Measurements from ENCODE around the gene GMCL1. TPM values are rescaled to one million over a fixed set of nuclear protein-coding genes. Genes with fewer than 3 reads are reported as not detected.
A peak's percentile ranks its signal among the peaks of the same experiment; 100 is the strongest.
"Not testable (repeated sequence)": the region's sequence is repeated elsewhere in the genome, so short reads cannot be mapped to it uniquely, and the experiment has no call there.

The GMCL1 gene
- total RNA-seq, 1 experiment from 2014 or later: 25.8 TPM

GRCh38 chr2:69847068-69847828 is 17.8 kb downstream of the GMCL1 start:
- DNase-seq (ENCODE audit: low spot score): no peak

DNA sequence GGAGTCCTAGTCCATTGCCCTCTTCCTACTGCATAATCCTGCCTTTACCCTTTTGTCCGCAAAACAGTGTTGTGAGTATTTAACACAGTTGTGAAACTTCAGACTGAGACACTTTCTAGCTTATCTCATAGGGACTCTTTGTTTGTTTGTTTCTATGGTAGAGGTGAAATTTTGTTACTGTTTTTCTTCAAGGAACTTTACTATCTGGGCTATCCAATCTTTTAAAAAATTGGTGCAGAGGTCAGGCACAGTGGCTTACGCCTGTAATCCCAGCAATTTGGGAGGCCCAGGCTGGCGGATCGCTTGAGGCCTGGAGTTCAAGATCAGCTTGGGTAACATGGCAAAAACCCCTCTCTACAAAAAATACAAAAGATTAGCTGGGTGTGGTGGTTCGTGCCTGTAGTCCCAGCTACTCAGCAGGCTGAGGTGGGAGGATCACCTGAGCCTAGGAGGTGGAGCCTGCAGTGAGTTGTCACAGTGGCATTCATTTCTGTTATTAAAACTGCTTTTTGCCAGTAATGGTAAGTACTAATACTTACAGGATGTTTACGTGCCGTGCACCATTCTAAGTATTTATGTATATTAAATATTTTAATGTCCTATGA is 18.8 kb downstream of the GMCL1 start:
- DNase-seq (ENCODE audit: low spot score): no peak

DNA sequence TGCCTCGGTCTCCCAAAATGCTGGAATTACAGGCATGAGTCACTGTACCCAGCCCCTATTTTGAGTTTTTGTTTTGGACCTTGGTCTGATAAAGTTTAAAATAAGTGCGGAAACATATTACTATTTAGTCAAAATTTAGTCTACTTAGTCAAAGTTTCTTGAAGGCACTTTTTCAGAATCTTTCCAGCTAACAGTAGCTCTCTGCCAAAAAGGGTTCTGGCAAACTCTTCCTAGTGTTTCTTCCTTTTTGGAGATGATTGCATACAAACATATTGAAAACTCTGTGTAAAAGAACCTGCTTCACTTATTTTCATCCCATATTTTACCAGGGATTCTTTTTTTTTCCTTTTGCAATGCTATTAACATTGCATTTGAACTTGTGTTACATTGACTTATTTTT is 28.8 kb downstream of the GMCL1 start:
- DNase-seq (ENCODE audit: low spot score): no peak

DNA sequence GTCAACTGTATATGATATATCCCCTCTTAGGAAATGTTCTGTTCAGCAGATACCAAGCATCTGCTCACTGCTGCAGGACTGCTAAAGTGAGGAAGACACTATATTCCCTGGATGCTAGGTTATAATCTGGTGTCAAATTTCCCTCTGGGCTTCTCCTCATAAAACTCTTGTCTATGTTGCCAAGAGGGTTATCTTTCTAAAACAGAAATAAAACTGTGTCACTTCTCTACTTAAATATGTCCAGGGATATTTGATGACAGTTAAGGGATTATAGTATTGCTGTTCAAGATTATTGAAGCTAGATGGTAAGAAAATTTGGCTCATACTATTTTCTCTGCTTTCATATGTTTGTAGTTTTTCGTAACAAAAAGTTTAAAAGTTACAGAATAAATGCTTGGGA is 33.8 kb downstream of the GMCL1 start:
- no peak for DNase-seq (ENCODE audit: low spot score)

DNA sequence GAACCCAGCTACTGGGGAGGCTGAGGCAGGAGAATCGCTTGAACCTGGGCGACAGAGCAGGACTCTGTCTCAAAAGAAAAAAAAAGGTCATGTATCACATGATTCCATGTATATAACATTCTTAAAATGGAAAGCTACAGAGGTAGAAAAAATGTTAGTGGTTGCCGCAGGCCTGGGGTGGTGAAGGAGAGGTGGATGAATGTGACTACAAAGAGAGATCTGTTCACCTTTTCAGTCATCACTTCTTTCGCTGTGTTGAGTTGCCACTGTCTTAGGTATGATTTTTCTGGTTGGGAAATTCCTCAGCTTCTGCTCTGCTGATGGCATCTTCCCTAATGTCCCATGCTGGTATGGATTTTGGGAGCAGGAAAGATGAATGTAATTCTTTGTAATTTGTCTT is 59.0 kb downstream of the GMCL1 start:
- no peak for DNase-seq (ENCODE audit: low spot score)

DNA sequence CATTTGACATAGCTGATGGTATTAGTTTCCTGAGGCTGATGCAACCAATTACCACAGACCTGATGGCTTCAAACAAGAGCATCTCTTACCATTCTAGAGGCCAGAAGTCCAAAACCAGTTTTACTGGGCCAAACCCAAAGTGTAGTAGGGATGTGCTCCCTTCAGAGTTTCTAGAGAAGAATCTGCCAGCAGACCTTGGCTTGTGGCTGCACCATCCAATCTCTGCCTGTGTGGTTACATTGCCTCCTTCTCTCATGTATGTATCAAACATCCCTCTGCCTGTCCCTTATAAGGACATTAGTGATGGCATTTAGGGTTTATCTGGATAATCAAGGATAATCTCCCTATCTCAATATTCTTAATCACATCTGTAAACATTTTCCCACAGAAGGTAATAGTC is 59.8 kb downstream of the GMCL1 start:
- DNase-seq (ENCODE audit: low spot score): no peak

DNA sequence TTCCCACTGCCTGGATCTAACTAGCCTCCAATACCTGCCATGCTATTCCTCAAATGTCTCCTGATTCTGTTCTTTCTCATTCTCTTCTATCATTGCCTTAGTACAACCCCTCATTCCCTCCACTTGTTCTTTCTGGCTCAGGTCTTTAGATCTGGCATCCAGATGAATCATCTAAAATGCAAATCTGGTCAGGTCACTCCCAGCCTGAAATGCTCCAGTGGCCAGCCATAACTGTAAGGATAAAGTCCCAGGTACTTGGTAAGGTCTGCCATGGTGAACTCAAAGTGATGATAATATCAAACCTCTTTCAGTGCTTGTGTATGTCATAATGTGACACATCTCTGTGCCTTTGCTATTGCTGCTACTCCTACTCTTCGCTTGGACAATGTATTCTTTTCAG is 61.4 kb downstream of the GMCL1 start:
- no peak for DNase-seq (ENCODE audit: low spot score)

DNA sequence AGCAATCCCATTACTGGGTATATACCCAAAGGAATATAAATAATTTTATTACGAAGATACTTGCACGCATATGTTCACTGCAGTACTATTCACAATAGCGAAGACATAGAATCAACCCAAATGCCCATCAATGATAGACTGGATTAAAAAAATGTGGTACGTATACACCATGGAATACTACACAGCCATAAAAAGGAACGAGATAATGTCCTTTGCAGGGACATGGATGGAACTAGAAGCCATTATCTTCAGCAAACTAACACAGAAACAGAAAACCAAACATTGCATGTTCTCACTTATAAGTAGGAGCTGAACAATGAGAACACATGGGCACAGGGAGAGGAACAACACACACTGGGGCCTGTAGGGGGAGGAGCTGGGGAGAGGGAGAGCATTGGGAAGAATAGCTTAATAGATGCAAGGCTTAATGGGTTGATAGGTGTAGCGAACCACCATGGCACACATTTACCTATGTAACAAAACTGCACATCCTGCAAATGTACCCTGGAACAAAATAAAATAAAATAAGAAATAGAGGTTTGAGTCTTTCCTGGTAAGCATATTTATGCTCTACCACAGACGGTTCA is 63.5 kb downstream of the GMCL1 start:
- DNase-seq (ENCODE audit: low spot score): not testable (repeated sequence)

DNA sequence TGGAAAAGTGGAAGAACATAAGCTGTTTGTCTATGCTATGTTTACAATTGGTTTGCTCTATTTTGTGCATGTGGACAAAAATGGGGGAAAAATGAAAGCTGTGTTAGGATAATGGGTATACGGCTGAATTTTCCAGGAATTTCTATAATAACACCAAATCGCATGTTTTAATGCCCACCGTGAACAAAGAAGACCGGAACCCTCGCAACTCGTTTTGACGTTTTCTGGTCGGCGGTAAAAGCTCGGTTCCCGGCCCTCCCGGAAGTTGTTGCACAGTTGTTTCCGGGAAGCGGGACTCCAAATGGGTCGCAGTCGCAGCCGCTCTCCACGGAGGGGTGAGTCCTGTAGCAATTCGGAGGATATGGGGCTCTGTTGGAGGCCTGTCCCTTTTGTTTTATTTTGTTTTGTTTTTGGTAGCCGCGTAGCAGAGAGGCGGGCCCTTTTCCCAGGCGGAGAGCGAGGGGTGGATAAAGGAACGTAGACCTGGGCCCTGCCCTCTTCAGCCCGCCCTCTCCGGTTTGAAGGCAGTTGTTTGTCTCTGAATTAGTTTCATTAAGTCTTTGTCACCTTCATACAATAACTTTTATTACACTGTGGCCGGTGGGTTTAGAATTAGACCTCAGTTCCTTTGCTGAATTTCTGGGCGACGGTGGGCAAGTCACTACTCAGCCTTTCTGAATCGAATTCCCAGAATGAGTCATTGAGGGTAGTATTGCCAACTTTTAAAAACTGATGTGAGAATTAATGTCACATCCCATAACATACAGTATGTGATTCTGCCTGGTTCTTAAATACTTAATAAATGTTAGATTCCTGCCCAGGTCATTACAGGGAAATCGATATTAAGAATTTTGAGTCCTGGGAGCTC is 64.5 kb downstream of the GMCL1 start, which contains the start of gene SNRNP27:
Gene SNRNP27 (plus strand): TSS at position 273 of the 868 bp plus-strand sequence. CDS start 29 bp downstream, at position 302.
- peak; percentile 84 for DNase-seq (ENCODE audit: low spot score)

DNA sequence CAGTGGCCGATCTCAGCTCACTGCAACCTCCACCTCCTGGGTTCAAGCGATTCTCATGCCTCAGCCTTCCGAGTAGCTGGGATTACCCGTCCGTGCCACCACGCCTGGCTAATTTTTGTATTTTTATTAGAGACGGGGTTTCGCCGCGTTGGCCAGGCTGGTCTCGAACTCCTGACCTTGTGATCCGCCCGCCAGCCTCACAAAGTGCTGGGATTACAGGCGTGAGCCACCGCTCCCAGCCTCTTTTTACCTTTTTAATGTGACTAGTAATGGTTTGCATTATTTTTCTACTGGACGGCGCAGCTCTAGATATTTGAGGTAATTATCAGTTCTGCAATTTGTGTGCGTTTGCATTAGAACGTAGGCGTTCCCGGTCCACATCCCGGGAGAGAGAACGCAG is 65.3 kb downstream of the GMCL1 start:
- DNase-seq (ENCODE audit: low spot score): not testable (repeated sequence)

GRCh38 chr2:69902213-69902922 is 72.9 kb downstream of the GMCL1 start:
- DNase-seq (ENCODE audit: low spot score): no peak

- no peak for DNase-seq (ENCODE audit: low spot score)
These were observed 77.8 kb downstream of the GMCL1 start for GRCh38 chr2:69907216-69907615.

DNA sequence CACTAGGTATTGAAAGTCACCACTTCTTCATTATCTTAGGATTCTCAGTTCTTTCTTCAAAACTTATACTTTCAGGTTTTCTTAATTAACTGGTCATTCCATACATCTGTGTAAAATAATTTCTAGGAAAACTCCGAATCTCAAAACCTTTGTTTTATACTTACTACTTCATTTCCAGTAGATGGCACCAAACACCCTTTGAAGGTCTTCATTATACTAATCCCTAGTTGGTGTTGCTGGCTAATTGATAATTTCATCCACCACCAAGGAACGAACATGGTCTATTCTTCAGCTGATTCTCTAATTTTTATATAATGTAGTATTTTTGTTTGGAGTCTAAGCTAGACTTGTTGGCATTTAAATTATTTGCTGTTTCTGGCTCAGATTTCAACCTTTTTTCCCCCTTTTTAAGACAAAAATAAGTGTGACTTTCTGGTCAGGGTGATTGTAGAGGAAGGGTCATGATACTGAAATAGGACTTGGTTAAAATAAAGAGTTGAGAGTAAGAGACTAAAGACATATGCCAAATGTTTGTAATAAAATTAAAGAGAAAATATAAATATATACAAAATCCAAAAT is 82.6 kb downstream of the GMCL1 start:
- peak; percentile 60 for DNase-seq (ENCODE audit: low spot score)

DNA sequence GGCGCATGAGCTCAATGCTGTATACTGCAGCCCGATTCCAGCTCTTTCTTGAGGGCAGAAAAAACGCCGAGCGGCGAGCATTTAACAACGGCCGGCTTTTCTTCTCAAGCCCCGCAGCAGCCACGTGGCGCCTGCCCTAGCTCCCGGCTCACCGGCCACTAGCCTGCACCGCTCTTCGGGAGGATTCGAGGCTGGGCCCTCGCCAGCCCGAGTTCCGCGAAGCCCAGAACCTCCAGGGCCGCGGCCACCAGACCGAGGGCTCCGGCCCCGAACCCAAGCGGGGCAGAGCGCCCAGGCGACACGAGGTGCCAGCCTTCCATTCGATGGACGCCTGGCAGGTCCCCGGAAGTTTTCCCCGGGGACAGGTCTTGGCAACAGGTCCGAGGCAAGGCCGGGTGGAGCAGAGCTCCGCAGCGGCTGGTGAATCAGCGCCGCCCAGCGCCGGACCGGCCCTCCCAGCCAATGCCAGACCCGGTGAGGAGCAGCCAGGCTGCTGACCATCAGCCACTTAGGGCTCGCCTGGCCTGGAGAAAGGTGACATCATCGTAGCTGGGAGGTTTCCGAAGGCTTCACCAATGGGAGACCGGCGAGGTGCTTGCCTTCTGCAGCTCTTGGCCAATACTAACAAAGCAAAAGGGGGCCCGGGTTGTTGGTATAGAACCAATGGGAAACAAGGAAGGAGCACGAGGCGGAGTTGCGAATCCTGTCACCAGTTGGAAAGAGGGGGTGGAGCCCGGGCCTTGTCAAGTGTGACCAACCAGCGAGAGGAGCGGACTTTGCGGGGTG is 84.9 kb downstream of the GMCL1 start:
- peak; percentile 99 for DNase-seq (ENCODE audit: low spot score)

DNA sequence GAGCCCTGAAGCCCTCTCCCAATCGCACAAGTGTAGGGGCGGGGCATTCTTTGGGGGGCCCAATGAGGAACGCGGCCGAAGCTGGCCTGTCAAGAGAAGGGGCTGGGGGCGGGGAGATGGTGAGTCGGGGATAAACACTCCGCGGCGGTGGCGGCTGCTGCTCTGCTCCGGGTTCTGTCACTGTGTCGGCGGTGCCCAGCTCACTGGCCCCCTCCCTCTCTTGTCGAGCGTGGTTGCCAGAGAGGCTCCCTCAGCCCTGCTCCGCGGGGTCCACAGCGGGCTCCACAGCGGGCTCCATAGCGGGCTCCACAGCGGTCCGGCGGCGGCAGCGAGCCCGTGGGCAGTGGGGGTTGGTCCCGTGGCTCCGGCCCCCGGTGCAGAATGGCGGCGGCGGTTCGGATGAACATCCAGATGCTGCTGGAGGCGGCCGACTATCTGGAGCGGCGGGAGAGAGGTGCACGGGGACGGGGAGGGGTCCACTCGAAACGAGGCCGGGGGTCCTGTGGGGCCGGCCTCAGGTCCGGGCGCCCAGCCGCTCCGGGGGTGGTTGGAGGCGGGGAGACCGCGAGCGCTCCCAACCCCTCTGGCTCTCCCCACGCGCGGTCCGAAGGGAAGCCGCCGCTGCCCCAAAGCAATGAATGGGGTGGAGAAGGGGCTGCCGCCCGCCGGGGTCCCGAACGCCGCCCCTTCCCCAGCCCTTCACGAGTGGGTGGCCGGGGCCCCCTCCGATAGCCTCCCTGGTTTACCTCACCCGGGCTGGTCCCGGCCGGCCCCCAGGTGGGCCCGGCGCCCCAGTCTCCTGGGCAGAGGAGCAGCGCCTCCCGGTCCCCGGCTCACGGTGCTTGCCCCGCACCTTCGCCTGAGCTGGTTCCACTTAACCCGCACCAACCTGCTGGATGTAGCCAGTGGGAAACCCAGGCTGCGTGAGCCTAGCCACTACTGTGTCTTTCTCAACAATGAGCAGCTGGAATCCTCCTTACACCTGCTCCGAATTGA is 85.8 kb downstream of the GMCL1 start, which contains the start of gene MXD1:
Gene MXD1 (plus strand): TSS at position 160 of the 996 bp plus-strand sequence. CDS start 222 bp downstream, at position 382.
- DNase-seq (ENCODE audit: low spot score): no peak

DNA sequence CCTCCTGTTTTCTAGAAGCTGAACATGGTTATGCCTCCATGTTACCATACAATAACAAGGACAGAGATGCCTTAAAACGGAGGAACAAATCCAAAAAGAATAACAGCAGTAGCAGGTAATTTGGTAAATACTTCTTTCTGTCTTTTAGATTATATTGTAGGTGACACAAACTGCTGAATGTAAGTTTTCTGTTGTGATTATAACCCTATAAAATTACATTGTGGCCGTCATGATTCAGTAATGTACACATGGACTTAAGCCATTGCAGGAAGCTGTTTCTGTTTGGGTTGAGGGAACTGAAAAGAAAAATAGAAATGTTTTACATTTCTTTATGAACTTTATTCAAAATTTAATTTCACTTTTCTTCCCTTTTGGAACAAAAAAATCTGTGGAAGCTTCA is 86.6 kb downstream of the GMCL1 start:
- no peak for DNase-seq (ENCODE audit: low spot score)

DNA sequence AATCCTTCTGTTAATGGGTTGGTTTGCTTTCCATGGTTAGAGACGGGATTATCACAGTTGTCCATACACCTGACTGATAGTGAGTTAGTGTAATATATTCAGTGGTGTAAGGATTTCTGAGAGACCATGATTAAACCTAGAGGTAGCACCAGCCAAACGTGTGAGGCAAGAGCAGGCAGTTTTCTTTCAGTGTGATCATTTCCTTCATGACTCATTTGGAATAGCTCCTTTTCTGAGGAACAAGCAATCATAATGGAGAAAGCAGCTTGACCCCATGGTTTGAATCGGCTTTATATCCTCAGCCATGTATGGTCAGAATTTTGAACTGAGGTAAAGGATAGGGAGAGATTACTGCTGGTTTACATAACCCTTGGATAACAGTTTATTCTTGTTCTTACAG is 88.4 kb downstream of the GMCL1 start:
- DNase-seq (ENCODE audit: low spot score): no peak

GRCh38 chr2:69918401-69918800 is 88.9 kb downstream of the GMCL1 start:
- DNase-seq (ENCODE audit: low spot score): no peak

DNA sequence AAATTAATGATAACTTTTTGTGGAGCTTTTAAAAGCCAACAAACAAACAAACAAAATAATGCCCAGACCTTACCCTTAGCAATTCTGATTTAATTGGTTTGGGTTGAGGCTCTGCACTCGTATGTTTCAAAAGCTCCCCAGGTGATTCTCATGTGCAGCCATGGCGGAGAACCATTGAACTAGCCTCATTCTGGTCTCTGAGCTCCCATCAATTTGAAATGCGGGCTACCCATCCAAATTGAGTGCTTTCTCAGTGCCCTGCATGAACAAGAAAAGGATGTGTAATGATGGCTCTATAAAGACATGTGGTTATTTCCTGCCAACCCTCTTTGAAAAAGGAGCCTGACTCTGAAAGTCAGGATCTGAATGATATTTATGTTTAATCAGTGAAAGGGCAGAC is 93.7 kb downstream of the GMCL1 start:
- no peak for DNase-seq (ENCODE audit: low spot score)

Data from HT-29 (cell line).